ENCODE data around the gene SLC6A6. TPM values are rescaled to one million over a fixed set of nuclear protein-coding genes. Genes with fewer than 3 reads are reported as not detected.

The SLC6A6 gene
- total RNA-seq, 6 experiments from 2014 or later: 1.5 to 8.2 (median 4.1) TPM

- no peak for ATAC-seq
- H3K4me1 ChIP-seq: no peaks in the 10 kb centered on the region
Observed at GRCh38 chr3:14538451-14539088, 136.2 kb downstream of the SLC6A6 start.

More at GRCh38 chr3:14538451-14539088, 136.2 kb downstream of the SLC6A6 start:
- Histone ChIP-seq H3K27ac (no peak overlapping the region), H3K27me3 (no peaks in the 10 kb centered on the region), H3K9me3 (no peaks in the 10 kb centered on the region), H3K4me3 (no peak overlapping the region), H3K36me3 (no peaks in the 10 kb centered on the region)
- 100% methylated on average over 1 of the region's 3 CpGs for WGBS (ENCODE audit: insufficient coverage, low coverage, low lambda C conversion rate, missing lambda C conversion rate)
- DNase-seq: peak in 1 of 3 donors; percentile 41
- intact Hi-C loops (cut with DNase I): no loop called here
- TF ChIP-seq POLR2A (IDR thresholded peaks at IDR 0.05): no peak
- no peak for TF ChIP-seq CTCF (IDR thresholded peaks at IDR 0.05)

Small RNAs within 50 kb of the gene (small RNA-seq; reads per million reads assigned to genes)
- gene RNA5SP124: 9.3 to 19.5 reads per million in 2 experiments
- gene RNU6-905P: 0 reads per million in 2 experiments

Other genes with a start within 250 kb of the SLC6A6 start
- gene XPC, start 224.0 kb upstream of the SLC6A6 start, total RNA-seq: 10 to 100 TPM; 14.4 to 23.1 (median 20.0) TPM
- gene LSM3, start 223.8 kb upstream of the SLC6A6 start, total RNA-seq: 1 to 10 TPM; 4.5 to 7.4 (median 6.1) TPM
- under 1 TPM in 5 of 6 experiments, not detected in 1; 0.04 to 0.44 (median 0.33) TPM for gene GRIP2, start 137.7 kb downstream of the SLC6A6 start, total RNA-seq
- gene CCDC174, start 249.2 kb downstream of the SLC6A6 start, total RNA-seq: 10 to 100 TPM in 3 of 6 experiments, 1 to 10 TPM in 3; 7.5 to 11.7 (median 10.6) TPM